ENCODE results near the gene TEKTIP1.

TEKTIP1 gene
- total RNA-seq, result 0 to 0.32 (median 0.09) reads per million in 18 experiments

GRCh38 chr19:3538965-3539755 lies at the start of gene TEKTIP1:
TSS of gene TEKTIP1 (plus strand) at chr19:3539174. CDS start at chr19:3539178, 4 bp downstream.
- no peak for DNase-seq

GRCh38 chr19:3491396-3492119 lies 47.4 kb upstream of the TEKTIP1 start:
- no peak for DNase-seq

- no peak for DNase-seq
Observed at GRCh38 chr19:3492131-3492839, 46.7 kb upstream of the TEKTIP1 start.

- no peak for DNase-seq
Observed at GRCh38 chr19:3492919-3493318, 46.1 kb upstream of the TEKTIP1 start.

GRCh38 chr19:3493651-3494050 lies 45.3 kb upstream of the TEKTIP1 start:
- DNase-seq, result no peak

GRCh38 chr19:3494051-3494450 lies 44.9 kb upstream of the TEKTIP1 start:
- DNase-seq, result no peak

GRCh38 chr19:3494559-3494958 lies 44.4 kb upstream of the TEKTIP1 start:
- no peak for DNase-seq

GRCh38 chr19:3496392-3497273 lies 42.3 kb upstream of the TEKTIP1 start:
- no peak for DNase-seq

- DNase-seq, result no peak
Observed at GRCh38 chr19:3497757-3498520, 41.0 kb upstream of the TEKTIP1 start.

GRCh38 chr19:3499738-3500428 lies 39.1 kb upstream of the TEKTIP1 start:
- no peak for DNase-seq

GRCh38 chr19:3500429-3501101 lies 38.4 kb upstream of the TEKTIP1 start, which contains the start of gene DOHH:
TSS of gene DOHH (minus strand) at chr19:3500674. CDS start at chr19:3496814, 3,860 bp downstream.
- peak; percentile 97 for DNase-seq

GRCh38 chr19:3501780-3502179 lies 37.2 kb upstream of the TEKTIP1 start:
- no peak for DNase-seq

- no peak for DNase-seq
Observed at GRCh38 chr19:3503036-3503572, 35.9 kb upstream of the TEKTIP1 start.

- peak in 1 of 2 donors; percentile 7 for DNase-seq
Observed at GRCh38 chr19:3504735-3505134, 34.2 kb upstream of the TEKTIP1 start.

- DNase-seq, result peak; percentile 99
Observed at GRCh38 chr19:3505598-3506383, 33.2 kb upstream of the TEKTIP1 start, which contains the start of gene FZR1. TSS of gene FZR1 (plus strand) at chr19:3506311. CDS start at chr19:3522990, 16,679 bp downstream.

GRCh38 chr19:3506384-3507340 lies 32.3 kb upstream of the TEKTIP1 start:
- no peak for DNase-seq

GRCh38 chr19:3507371-3508120 lies 31.4 kb upstream of the TEKTIP1 start:
- no peak for DNase-seq
